Osteoblast (primary cell): Measurements from ENCODE around the gene PLEKHJ1. TPM values are rescaled to one million over a fixed set of nuclear protein-coding genes. Genes with fewer than 3 reads are reported as not detected.

Experiments
- DNase-seq: peaks from one replicate; pipeline ENCODE4 v3.0.0; 2011; ENCODE audit warnings: low spot score, mixed read lengths; ENCODE audit not compliant: insufficient read length; ENCODE audit errors: missing footprints
- H2AFZ ChIP-seq: 2 replicates; pipeline ENCODE4 v1.6.0; 2011; ENCODE audit warnings: mild to moderate bottlenecking, low read length
- H3K27ac ChIP-seq: 2 replicates; pipeline ENCODE4 v1.5.1; 2011; ENCODE audit warnings: mild to moderate bottlenecking, low read depth, low read length, moderate library complexity
- H3K27me3 ChIP-seq: 2 replicates; pipeline ENCODE4 v1.6.0; 2012; ENCODE audit warnings: mild to moderate bottlenecking, control low read depth, inconsistent platforms, low read length, moderate library complexity; ENCODE audit not compliant: insufficient read depth
- H3K36me3 ChIP-seq: 2 replicates; pipeline ENCODE4 v1.5.1; 2011; ENCODE audit warnings: mild to moderate bottlenecking, low read length, control low read depth, moderate library complexity; ENCODE audit not compliant: insufficient read depth
- H3K4me1 ChIP-seq: 2 replicates; pipeline ENCODE4 v1.5.1; 2011; ENCODE audit warnings: mild to moderate bottlenecking, low read length, control low read depth, moderate library complexity; ENCODE audit not compliant: insufficient read depth
- H3K4me2 ChIP-seq: 2 replicates; pipeline ENCODE4 v1.6.0; 2011; ENCODE audit warnings: mild to moderate bottlenecking, low read length; ENCODE audit not compliant: insufficient read depth
- H3K4me3 ChIP-seq: fragments of 200-600 bp; sonication (generic); 3 replicates; pipeline ENCODE4 v1.5.1; 2012; ENCODE audit warnings: mild to moderate bottlenecking, low read length, inconsistent platforms; ENCODE audit not compliant: insufficient read depth
- H3K79me2 ChIP-seq: 2 replicates; pipeline ENCODE4 v1.6.0; 2012; ENCODE audit warnings: mild to moderate bottlenecking, low read length, control low read depth, inconsistent platforms; ENCODE audit not compliant: insufficient read depth
- H3K9me3 ChIP-seq: 2 replicates; pipeline ENCODE4 v1.5.1; 2011; ENCODE audit warnings: low read depth, low read length, control low read depth
- H4K20me1 ChIP-seq: 2 replicates; pipeline ENCODE4 v1.6.0; 2012; ENCODE audit warnings: mild to moderate bottlenecking, low read length, control low read depth; ENCODE audit not compliant: insufficient read depth
- total RNA-seq: library from RNA; depleted of rRNA; stranded (reverse); fragments of >200 nt; gene quantifications from 2 replicates; pipeline ENCODE4 v1.2.3, GENCODE V29; 2012
- TF ChIP-seq, protein P1 (sequence below): IDR thresholded peaks from 2 replicates; pipeline ENCODE4 v1.5.1; 2011; ENCODE audit warnings: mild to moderate bottlenecking, low read depth, low read length, moderate library complexity; ENCODE audit errors: extremely low read depth

Gene PLEKHJ1
- total RNA-seq, 1 donor: 43.4 TPM

DNA sequence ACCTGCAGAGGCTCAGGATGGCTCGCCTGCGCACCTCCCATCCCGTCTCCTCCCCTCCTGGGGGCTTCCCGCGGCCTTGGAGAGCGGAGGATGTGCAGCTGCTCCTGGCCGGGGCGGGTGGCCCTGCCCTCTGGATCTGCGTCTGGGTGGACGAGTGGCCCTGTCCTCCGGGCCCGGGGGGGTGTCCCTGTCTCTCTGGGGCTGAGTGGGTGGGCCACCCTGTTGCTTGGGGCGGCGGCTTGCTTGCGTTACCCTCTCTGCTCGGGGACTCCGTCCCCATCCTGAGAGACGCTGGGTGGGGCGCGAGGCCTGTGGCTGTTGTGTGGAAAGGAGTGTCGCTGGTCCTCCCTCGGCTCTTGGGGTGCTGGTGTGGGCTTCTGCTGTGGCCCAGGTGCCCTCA, 37.8 kb downstream of the PLEKHJ1 start:
- Histone ChIP-seq H3K4me1 (peaks cover 4% of the 10 kb centered on the region), H3K9me3 (no peaks in the 10 kb centered on the region), H3K27ac (no peak overlapping the region), H3K4me3 (no peak overlapping the region), H3K4me2 (no peak overlapping the region), H2AFZ (no peak overlapping the region), H3K79me2 (peaks cover 97% of the 10 kb centered on the region), H3K36me3 (peaks cover 49% of the 10 kb centered on the region), H3K27me3 (no peaks in the 10 kb centered on the region), H4K20me1 (peaks cover 39% of the 10 kb centered on the region)
- TF ChIP-seq, protein P1, sequence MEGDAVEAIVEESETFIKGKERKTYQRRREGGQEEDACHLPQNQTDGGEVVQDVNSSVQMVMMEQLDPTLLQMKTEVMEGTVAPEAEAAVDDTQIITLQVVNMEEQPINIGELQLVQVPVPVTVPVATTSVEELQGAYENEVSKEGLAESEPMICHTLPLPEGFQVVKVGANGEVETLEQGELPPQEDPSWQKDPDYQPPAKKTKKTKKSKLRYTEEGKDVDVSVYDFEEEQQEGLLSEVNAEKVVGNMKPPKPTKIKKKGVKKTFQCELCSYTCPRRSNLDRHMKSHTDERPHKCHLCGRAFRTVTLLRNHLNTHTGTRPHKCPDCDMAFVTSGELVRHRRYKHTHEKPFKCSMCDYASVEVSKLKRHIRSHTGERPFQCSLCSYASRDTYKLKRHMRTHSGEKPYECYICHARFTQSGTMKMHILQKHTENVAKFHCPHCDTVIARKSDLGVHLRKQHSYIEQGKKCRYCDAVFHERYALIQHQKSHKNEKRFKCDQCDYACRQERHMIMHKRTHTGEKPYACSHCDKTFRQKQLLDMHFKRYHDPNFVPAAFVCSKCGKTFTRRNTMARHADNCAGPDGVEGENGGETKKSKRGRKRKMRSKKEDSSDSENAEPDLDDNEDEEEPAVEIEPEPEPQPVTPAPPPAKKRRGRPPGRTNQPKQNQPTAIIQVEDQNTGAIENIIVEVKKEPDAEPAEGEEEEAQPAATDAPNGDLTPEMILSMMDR: no peak
- DNase-seq: no peak

DNA sequence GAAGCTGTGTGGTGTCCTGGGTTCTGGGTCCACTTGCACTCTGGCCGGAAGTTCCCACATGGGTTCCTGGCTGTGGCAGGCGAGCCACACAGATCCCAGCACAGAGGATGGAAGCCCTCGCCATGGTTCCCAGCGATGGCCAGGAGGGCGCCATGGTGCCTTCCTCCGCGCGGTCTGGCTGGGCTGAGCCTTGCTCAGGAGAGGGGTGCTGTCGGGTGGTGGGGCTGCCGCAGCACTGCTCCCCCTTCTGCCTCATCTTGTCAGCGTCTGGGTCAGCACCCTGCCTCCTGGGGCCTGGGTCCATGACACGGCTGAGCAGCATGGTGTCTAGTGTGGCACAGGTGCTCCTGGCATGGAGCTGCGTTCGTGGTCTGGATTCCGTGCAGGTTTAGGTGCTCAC, 38.9 kb downstream of the PLEKHJ1 start:
- Histone ChIP-seq H2AFZ (no peak overlapping the region), H3K27ac (no peak overlapping the region), H3K27me3 (no peaks in the 10 kb centered on the region), H3K36me3 (peaks cover 44% of the 10 kb centered on the region), H3K4me1 (peaks cover 4% of the 10 kb centered on the region), H3K4me3 (no peak overlapping the region), H3K4me2 (no peak overlapping the region), H3K9me3 (no peaks in the 10 kb centered on the region), H4K20me1 (peaks cover 44% of the 10 kb centered on the region), H3K79me2 (peaks cover 98% of the 10 kb centered on the region)
- no peak for DNase-seq
- TF ChIP-seq, protein P1: no peak

DNA sequence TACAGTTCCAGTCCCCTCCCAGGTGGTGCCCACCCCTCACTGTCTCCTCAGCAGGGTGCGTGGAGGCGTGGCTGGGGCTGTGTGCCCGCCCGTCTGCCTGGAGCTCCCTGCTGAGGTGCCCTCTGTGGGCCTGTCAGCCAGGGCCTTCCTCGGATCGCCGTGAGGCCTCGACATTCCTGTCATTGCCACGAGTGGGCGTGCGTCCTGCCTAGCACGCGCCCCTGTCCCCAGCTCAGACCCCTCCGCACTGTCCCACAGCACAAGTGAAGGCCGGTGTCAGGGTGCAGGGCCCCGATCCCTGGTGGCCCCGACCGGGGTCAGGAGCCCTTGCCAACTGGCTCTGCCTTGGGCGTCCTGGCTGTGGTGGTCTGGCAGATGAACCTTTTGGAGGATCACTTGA, 40.2 kb downstream of the PLEKHJ1 start:
- Histone ChIP-seq H3K27ac (no peak overlapping the region), H3K9me3 (no peaks in the 10 kb centered on the region), H3K79me2 (peaks cover 98% of the 10 kb centered on the region), H3K4me2 (no peak overlapping the region), H3K4me3 (no peak overlapping the region), H3K27me3 (no peaks in the 10 kb centered on the region), H4K20me1 (peaks cover 51% of the 10 kb centered on the region), H3K4me1 (peaks cover 4% of the 10 kb centered on the region), H2AFZ (no peak overlapping the region), H3K36me3 (peaks cover 49% of the 10 kb centered on the region)
- TF ChIP-seq, protein P1: no peak
- DNase-seq: no peak

DNA sequence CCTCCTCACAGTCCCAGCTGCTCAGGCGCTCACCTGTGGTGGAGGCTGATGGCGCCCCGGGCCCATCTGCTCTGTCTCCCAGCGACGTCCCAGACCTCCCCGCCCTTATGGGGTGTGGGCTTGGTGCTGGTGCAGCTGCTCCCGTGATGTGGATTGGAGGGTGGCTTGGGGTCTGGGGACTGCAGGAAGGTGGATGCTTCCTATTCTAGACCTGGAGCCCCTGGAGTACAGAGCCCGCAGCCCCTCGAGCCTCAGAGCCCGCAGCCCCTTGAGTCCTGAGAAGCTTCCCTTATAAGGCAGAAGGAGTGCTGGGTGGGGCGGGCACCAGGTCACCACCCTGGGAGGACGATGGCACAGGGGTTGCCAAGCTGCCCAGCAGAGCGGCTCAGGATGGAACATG, 40.8 kb downstream of the PLEKHJ1 start:
- Histone ChIP-seq H3K4me1 (peaks cover 4% of the 10 kb centered on the region), H3K27ac (no peak overlapping the region), H3K9me3 (no peaks in the 10 kb centered on the region), H3K4me2 (no peak overlapping the region), H3K27me3 (no peaks in the 10 kb centered on the region), H3K4me3 (no peak overlapping the region), H4K20me1 (peaks cover 51% of the 10 kb centered on the region), H2AFZ (no peak overlapping the region), H3K79me2 (peaks cover 98% of the 10 kb centered on the region), H3K36me3 (peaks cover 50% of the 10 kb centered on the region)
- no peak for DNase-seq
- TF ChIP-seq, protein P1: no peak
